ENCODE data around the gene MAP3K4. TPM values are rescaled to one million over a fixed set of nuclear protein-coding genes. Genes with fewer than 3 reads are reported as not detected.

MAP3K4 gene
- total RNA-seq (2014; rRNA removed; shearing (Covaris generic)) = 21.1 and 24.5 TPM in 2 replicates
- polyA plus RNA-seq (2015; cell fraction: cytosol; rRNA removed) = 20.1 and 40.1 TPM in 2 replicates
- polyA plus RNA-seq (2015; cell fraction: nucleus; rRNA removed) = 35.6 and 44.8 TPM in 2 replicates

GRCh38 chr6:160991406-160992060, at the start of gene MAP3K4:
TSS of gene MAP3K4 (plus strand) at chr6:160991769. CDS start at chr6:160991932, 163 bp downstream.
- peak; percentile 71 for DNase-seq (ENCODE audit: low read depth)

GRCh38 chr6:160943997-160944396, 47.6 kb upstream of the MAP3K4 start:
- DNase-seq (ENCODE audit: low read depth) = no peak

GRCh38 chr6:160945516-160946177, 45.9 kb upstream of the MAP3K4 start:
- DNase-seq (ENCODE audit: low read depth) = no peak

GRCh38 chr6:160949531-160949930, 42.0 kb upstream of the MAP3K4 start:
- DNase-seq (ENCODE audit: low read depth) = no peak

- peak; percentile 67 for DNase-seq (ENCODE audit: low read depth)
These were observed 41.1 kb upstream of the MAP3K4 start for GRCh38 chr6:160950507-160950906.

GRCh38 chr6:160951187-160952030, 40.2 kb upstream of the MAP3K4 start:
- DNase-seq (ENCODE audit: low read depth) = no peak

- no peak for DNase-seq (ENCODE audit: low read depth)
These were observed 38.8 kb upstream of the MAP3K4 start for GRCh38 chr6:160952633-160953281.

- DNase-seq (ENCODE audit: low read depth) = no peak
These were observed 35.9 kb upstream of the MAP3K4 start for GRCh38 chr6:160955508-160956295.

GRCh38 chr6:160956300-160957035, 35.1 kb upstream of the MAP3K4 start:
- no peak for DNase-seq (ENCODE audit: low read depth)

GRCh38 chr6:160959726-160960435, 31.7 kb upstream of the MAP3K4 start:
- no peak for DNase-seq (ENCODE audit: low read depth)

GRCh38 chr6:160960839-160961238, 30.7 kb upstream of the MAP3K4 start:
- DNase-seq (ENCODE audit: low read depth) = no peak

- DNase-seq (ENCODE audit: low read depth) = no peak
These were observed 28.5 kb upstream of the MAP3K4 start for GRCh38 chr6:160962835-160963623.

GRCh38 chr6:160963651-160964050, 27.9 kb upstream of the MAP3K4 start:
- DNase-seq (ENCODE audit: low read depth) = no peak

GRCh38 chr6:160965893-160966292, 25.7 kb upstream of the MAP3K4 start:
- no peak for DNase-seq (ENCODE audit: low read depth)

GRCh38 chr6:160966493-160967229, 24.9 kb upstream of the MAP3K4 start:
- DNase-seq (ENCODE audit: low read depth) = no peak

- no peak for DNase-seq (ENCODE audit: low read depth)
These were observed 24.2 kb upstream of the MAP3K4 start for GRCh38 chr6:160967351-160967750.

- no peak for DNase-seq (ENCODE audit: low read depth)
These were observed 23.7 kb upstream of the MAP3K4 start for GRCh38 chr6:160967833-160968232.

GRCh38 chr6:160971171-160971570, 20.4 kb upstream of the MAP3K4 start:
- no peak for DNase-seq (ENCODE audit: low read depth)

All from HT1080 (cell line).